CD4-positive, CD25-positive, alpha-beta regulatory T cell (primary cell): ENCODE results near the gene PKD1L1. TPM values are rescaled to one million over a fixed set of nuclear protein-coding genes. Genes with fewer than 3 reads are reported as not detected.

Experiments
- ATAC-seq, 2 donors: fragments of 150-1000 bp; cut with Tn5 transposase; one replicate each; pipeline ENCODE4 v1.10.0; 2021; ENCODE audit warnings: low read depth in 2 of 2, moderate number of reproducible peaks in 2 of 2, moderate library complexity in 1 of 2
- DNase-seq, 3 donors: peaks; one replicate each; pipeline versions ENCODE4 v3.0.0 to v3.0.0-alpha.2; 2012 to 2022; ENCODE audit warnings: mixed read lengths in 1 of 3
- H3K27ac ChIP-seq: one replicate; pipeline ENCODE4 v1.7.0; 2013; ENCODE audit warnings: mild to moderate bottlenecking, low read length; ENCODE audit not compliant: insufficient read depth, poor library complexity, severe bottlenecking
- H3K27me3 ChIP-seq: one replicate; pipeline ENCODE4 v1.7.0; 2013; ENCODE audit warnings: low read length; ENCODE audit not compliant: control insufficient read depth, insufficient read depth
- H3K36me3 ChIP-seq: one replicate; pipeline ENCODE4 v1.7.0; 2013; ENCODE audit warnings: mild to moderate bottlenecking, low read length, moderate library complexity; ENCODE audit not compliant: control insufficient read depth, insufficient read depth
- H3K4me1 ChIP-seq: 2 replicates; pipeline ENCODE4 v1.7.0; 2013; ENCODE audit warnings: mild to moderate bottlenecking, low read length; ENCODE audit not compliant: insufficient read depth, control insufficient read depth, poor library complexity, severe bottlenecking
- H3K4me3 ChIP-seq: one replicate; pipeline ENCODE4 v1.7.0; 2013; ENCODE audit warnings: low read depth, mild to moderate bottlenecking, low read length, moderate library complexity
- H3K9me3 ChIP-seq, 2 experiments: 1 replicate in 1 of 2; 2 replicates in 1 of 2; pipeline ENCODE4 v1.7.0; 2013; ENCODE audit warnings: low read length in 2 of 2, mild to moderate bottlenecking in 1 of 2, moderate library complexity in 1 of 2; ENCODE audit not compliant: control insufficient read depth in 2 of 2
- H3K27ac Mint-ChIP-seq, 3 donors: one replicate each; pipeline ENCODE4 v1.8.0; 2020 to 2022; ENCODE audit warnings: mild to moderate bottlenecking in 3 of 3, mixed read lengths in 3 of 3, moderate library complexity in 2 of 3
- H3K27me3 Mint-ChIP-seq: one replicate; pipeline ENCODE4 v1.8.0; 2022; ENCODE audit warnings: mild to moderate bottlenecking, mixed read lengths
- H3K36me3 Mint-ChIP-seq: one replicate; pipeline ENCODE4 v1.8.0; 2020; ENCODE audit warnings: mixed read lengths
- H3K4me1 Mint-ChIP-seq, 4 donors: one replicate each; pipeline ENCODE4 v1.8.0; 2020 to 2022; ENCODE audit warnings: mixed read lengths in 4 of 4, mild to moderate bottlenecking in 1 of 4
- H3K4me3 Mint-ChIP-seq, 4 donors: one replicate each; pipeline ENCODE4 v1.8.0; 2020 to 2022; ENCODE audit warnings: mild to moderate bottlenecking in 4 of 4, mixed read lengths in 4 of 4, moderate library complexity in 3 of 4
- H3K9me3 Mint-ChIP-seq, 7 donors: one replicate each; pipeline ENCODE4 v1.8.0; 2020 to 2022; ENCODE audit warnings: mixed read lengths in 7 of 7, mild to moderate bottlenecking in 3 of 7, moderate library complexity in 2 of 7
- polyA plus RNA-seq, 4 donors: library from polyadenylated mRNA; unstranded; fragments of 300-500 nt; fragmentation: Illumina TruSeq; gene quantifications; one replicate each; pipeline ENCODE4 v1.2.3, GENCODE V29; 2021
- total RNA-seq: library from RNA; stranded (reverse); gene quantifications from one replicate; pipeline ENCODE4 v1.2.3, GENCODE V29; 2022

Gene PKD1L1
- total and polyA plus RNA-seq, 5 donors from 2014 or later: 0.02 to 0.17 (median 0.06) TPM; not detected in 2

GRCh38 chr7:47954231-47954911 lies 6.1 kb upstream of the PKD1L1 start:
- DNase-seq (no peak), ATAC-seq (no peak)
- H3K4me1 Mint-ChIP-seq: peaks cover 4 to 13% (median 5%) of the 10 kb centered on the region in 4 donors
- H3K27me3 Mint-ChIP-seq: no peaks in the 10 kb centered on the region
- H3K4me3 ChIP-seq: no peak overlapping the region
- peaks cover 15% of the 10 kb centered on the region for H3K36me3 ChIP-seq
- H3K9me3 Mint-ChIP-seq: no peaks in the 10 kb centered on the region
- no peaks in the 10 kb centered on the region for H3K9me3 ChIP-seq
- H3K4me1 ChIP-seq: no peaks in the 10 kb centered on the region
- peak overlapping the region in 2 of 3 donors; percentile 47 to 64 for H3K27ac Mint-ChIP-seq
- H3K27ac ChIP-seq: no peak overlapping the region
- H3K27me3 ChIP-seq: no peaks in the 10 kb centered on the region
- H3K36me3 Mint-ChIP-seq: peaks cover 27% of the 10 kb centered on the region
- H3K4me3 Mint-ChIP-seq: no peak overlapping the region

GRCh38 chr7:47953822-47954221 lies 5.6 kb upstream of the PKD1L1 start:
- H3K4me1 Mint-ChIP-seq: peaks cover 4 to 13% (median 5%) of the 10 kb centered on the region in 4 donors
- H3K27ac ChIP-seq: no peak overlapping the region
- no peaks in the 10 kb centered on the region for H3K27me3 Mint-ChIP-seq
- H3K27ac Mint-ChIP-seq: peak overlapping the region in 1 of 3 donors; percentile 47
- no peak overlapping the region for H3K4me3 Mint-ChIP-seq
- H3K4me3 ChIP-seq: no peak overlapping the region
- ATAC-seq (no peak), DNase-seq (no peak)
- H3K36me3 Mint-ChIP-seq: peaks cover 27% of the 10 kb centered on the region
- no peaks in the 10 kb centered on the region for H3K27me3 ChIP-seq
- H3K9me3 Mint-ChIP-seq: no peaks in the 10 kb centered on the region
- H3K36me3 ChIP-seq: peaks cover 15% of the 10 kb centered on the region
- H3K9me3 ChIP-seq: no peaks in the 10 kb centered on the region
- no peaks in the 10 kb centered on the region for H3K4me1 ChIP-seq

- H3K27me3 ChIP-seq: no peaks in the 10 kb centered on the region
- Mint-ChIP-seq H3K9me3 (no peaks in the 10 kb centered on the region), H3K27ac (no peak overlapping the region), H3K27me3 (no peaks in the 10 kb centered on the region), H3K4me1 (peaks cover 0 to 8% (median 3%) of the 10 kb centered on the region in 4 donors), H3K36me3 (peaks cover 19% of the 10 kb centered on the region), H3K4me3 (no peak overlapping the region)
- no peaks in the 10 kb centered on the region for H3K9me3 ChIP-seq
- H3K36me3 ChIP-seq: peaks cover 15% of the 10 kb centered on the region
- DNase-seq (no peak), ATAC-seq (no peak)
- H3K4me1 ChIP-seq: no peaks in the 10 kb centered on the region
- no peak overlapping the region for H3K27ac ChIP-seq
- no peak overlapping the region for H3K4me3 ChIP-seq
Measured at GRCh38 chr7:47952224-47952623, 4.0 kb upstream of the PKD1L1 start.

- Histone ChIP-seq H3K27ac (no peak overlapping the region), H3K4me3 (no peak overlapping the region), H3K27me3 (no peaks in the 10 kb centered on the region), H3K4me1 (no peaks in the 10 kb centered on the region), H3K36me3 (peaks cover 15% of the 10 kb centered on the region), H3K9me3 (no peaks in the 10 kb centered on the region)
- peaks cover 12% of the 10 kb centered on the region for H3K36me3 Mint-ChIP-seq
- ATAC-seq (no peak), DNase-seq (no peak)
- H3K27ac Mint-ChIP-seq: no peak overlapping the region
- no peaks in the 10 kb centered on the region for H3K27me3 Mint-ChIP-seq
- no peaks in the 10 kb centered on the region for H3K9me3 Mint-ChIP-seq
- H3K4me3 Mint-ChIP-seq: no peak overlapping the region
- no peaks in the 10 kb centered on the region for H3K4me1 Mint-ChIP-seq
Measured at GRCh38 chr7:47951374-47951773, 3.1 kb upstream of the PKD1L1 start.

GRCh38 chr7:47950714-47951113 lies 2.4 kb upstream of the PKD1L1 start:
- Mint-ChIP-seq H3K27me3 (no peaks in the 10 kb centered on the region), H3K9me3 (no peaks in the 10 kb centered on the region), H3K4me1 (no peaks in the 10 kb centered on the region), H3K36me3 (peaks cover 12% of the 10 kb centered on the region), H3K4me3 (no peak overlapping the region), H3K27ac (no peak overlapping the region)
- no peak overlapping the region for H3K4me3 ChIP-seq
- H3K27ac ChIP-seq: no peak overlapping the region
- no peaks in the 10 kb centered on the region for H3K4me1 ChIP-seq
- H3K9me3 ChIP-seq: no peaks in the 10 kb centered on the region
- H3K36me3 ChIP-seq: peaks cover 9% of the 10 kb centered on the region
- DNase-seq (no peak), ATAC-seq (no peak)
- H3K27me3 ChIP-seq: no peaks in the 10 kb centered on the region

- no peaks in the 10 kb centered on the region for H3K9me3 Mint-ChIP-seq
- H3K36me3 Mint-ChIP-seq: peaks cover 6% of the 10 kb centered on the region
- no peak for DNase-seq
- no peaks in the 10 kb centered on the region for H3K4me1 Mint-ChIP-seq
- no peaks in the 10 kb centered on the region for H3K27me3 Mint-ChIP-seq
- ATAC-seq: no peak
- Histone ChIP-seq H3K36me3 (peaks cover 3% of the 10 kb centered on the region), H3K4me1 (no peaks in the 10 kb centered on the region), H3K27me3 (no peaks in the 10 kb centered on the region), H3K4me3 (no peak overlapping the region), H3K27ac (no peak overlapping the region), H3K9me3 (no peaks in the 10 kb centered on the region)
- H3K4me3 Mint-ChIP-seq: no peak overlapping the region
- peak overlapping the region in 1 of 3 donors; percentile 36 for H3K27ac Mint-ChIP-seq
Measured at GRCh38 chr7:47949703-47950102, 1.4 kb upstream of the PKD1L1 start.

- H3K4me3 Mint-ChIP-seq: no peak overlapping the region
- DNase-seq (no peak), ATAC-seq (no peak)
- Histone ChIP-seq H3K9me3 (no peaks in the 10 kb centered on the region), H3K4me3 (no peak overlapping the region), H3K36me3 (no peaks in the 10 kb centered on the region), H3K27me3 (no peaks in the 10 kb centered on the region), H3K4me1 (no peaks in the 10 kb centered on the region), H3K27ac (no peak overlapping the region)
- H3K27me3 Mint-ChIP-seq: peaks cover 6% of the 10 kb centered on the region
- no peak overlapping the region for H3K27ac Mint-ChIP-seq
- no peaks in the 10 kb centered on the region for H3K4me1 Mint-ChIP-seq
- no peaks in the 10 kb centered on the region for H3K36me3 Mint-ChIP-seq
- no peaks in the 10 kb centered on the region for H3K9me3 Mint-ChIP-seq
Measured at GRCh38 chr7:47947355-47947749, 914 bp downstream of the PKD1L1 start.
